Right forelimb (tissue), 1 donor: ENCODE measurements around the gene TTBK1.
A peak's percentile ranks its signal among the peaks of the same experiment; 100 is the strongest.

Experiments used
- DNase-seq: peaks from one replicate; pipeline ENCODE4 v3.0.0-alpha.2; 2018

The TTBK1 gene

DNA sequence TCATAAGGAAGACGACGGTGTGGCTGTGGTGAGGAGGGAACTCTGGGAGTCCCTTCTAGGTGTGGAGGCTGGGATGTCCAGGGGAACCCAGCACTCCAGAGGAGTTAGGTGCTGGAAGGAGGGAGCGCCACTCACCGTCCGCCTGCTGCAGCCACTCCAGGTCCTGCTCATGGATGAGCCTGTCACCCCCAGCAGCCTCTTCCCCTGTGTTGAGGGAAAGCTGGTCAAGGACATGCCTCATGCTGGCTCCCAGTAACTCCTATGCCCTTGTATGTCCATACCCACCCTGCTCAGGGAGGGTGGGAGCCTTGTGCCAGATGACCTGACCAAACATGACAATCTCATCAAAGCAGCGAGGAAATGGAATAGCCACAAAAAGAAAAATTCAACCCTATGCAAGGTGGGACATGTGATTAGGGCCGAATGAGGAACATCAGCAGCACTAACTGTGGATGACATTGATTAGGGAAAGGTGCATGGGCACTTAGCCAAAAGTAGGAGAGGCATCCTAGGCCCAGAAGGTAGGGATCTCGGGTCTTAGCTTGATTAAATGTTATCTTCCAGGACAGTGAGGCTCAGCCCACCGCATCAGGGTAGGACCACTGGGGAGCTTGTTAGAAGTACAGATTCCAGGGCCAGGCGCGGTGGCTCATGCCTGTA is 17.0 kb upstream of the TTBK1 start:
- no peak for DNase-seq

DNA sequence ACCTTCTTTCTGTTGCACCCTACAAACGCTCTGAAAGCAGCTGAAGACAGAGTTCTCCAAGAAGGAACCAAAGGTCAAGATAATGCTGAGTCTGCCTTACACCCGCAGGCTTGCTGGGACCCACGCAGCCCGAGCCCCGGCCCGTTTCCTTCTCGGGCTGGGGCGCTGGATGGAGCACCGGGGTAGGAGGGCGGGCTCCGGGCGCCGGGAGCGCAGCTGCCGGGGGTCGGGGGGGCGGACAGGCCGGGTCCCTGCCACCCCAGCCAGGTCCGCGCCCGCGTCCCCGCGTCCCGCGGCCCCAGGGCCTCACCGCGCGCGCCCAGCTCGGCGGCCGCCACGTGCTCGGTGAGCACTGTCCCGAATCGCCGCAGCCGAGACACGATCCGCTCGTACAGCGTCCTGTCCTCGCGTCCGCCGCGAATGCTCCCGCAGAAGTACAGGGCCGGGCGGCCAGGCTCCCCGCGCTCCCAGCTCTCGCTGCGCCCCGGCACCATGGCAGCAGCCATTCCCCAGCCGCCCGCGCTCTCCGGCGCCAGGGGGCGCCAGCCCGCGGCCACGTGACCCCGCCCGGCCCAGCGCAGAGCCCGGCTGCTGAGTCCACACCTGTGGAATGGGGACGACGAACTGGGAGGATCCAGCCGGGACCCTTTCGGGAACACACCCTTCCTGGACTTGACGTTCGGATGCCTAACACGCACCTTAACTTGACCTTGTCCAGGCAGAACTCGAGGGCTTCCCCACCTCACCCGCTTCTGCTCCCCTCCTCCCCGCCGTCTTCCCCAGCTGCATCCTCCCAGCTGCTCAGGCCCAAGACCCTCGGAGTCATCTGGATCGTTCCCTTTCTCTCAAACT is 14.1 kb upstream of the TTBK1 start, which contains the start of gene DNPH1:
TSS of gene DNPH1 (minus strand) at position 531 of the 852 bp plus-strand sequence. CDS start at position 506, 25 bp downstream.
- peak; percentile 89 for DNase-seq

DNA sequence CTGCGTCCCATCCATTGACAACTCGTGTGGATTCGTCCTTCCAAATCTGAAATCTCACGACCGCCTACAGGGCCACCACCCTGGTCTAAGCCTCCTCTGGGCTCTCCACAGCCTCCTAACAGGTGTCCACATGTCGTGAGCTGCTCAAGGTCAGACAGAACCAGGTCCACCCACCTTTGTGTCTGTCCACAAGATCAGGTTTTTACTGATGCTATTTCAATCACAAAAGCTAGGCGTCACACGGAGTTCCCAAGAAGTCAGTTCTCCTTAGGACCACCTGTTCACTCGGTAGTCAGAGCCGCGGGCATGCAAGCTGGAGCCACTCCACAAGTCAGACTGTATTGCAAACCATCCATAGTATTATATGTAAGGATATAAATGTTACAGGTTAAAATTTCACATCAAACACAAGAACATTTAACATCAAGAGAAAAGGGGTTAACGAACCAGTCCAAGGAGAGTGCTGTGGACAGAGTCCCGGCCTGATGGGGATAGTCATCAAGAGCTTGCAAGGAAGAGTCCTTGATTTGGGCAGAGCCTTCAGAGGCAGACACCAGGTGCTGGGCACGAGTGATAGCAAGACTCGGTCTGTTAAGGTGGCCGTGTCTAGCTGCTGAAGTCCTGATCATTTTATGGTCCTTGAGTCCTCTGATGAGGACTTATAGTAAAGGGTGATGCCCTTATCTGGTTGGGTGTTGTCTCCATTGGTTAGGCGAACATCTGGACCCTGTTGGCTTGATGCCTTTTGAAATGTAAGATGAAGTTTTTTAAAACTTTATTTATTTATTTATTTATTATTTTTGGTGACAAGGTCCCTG is 13.3 kb upstream of the TTBK1 start:
- no peak for DNase-seq

DNA sequence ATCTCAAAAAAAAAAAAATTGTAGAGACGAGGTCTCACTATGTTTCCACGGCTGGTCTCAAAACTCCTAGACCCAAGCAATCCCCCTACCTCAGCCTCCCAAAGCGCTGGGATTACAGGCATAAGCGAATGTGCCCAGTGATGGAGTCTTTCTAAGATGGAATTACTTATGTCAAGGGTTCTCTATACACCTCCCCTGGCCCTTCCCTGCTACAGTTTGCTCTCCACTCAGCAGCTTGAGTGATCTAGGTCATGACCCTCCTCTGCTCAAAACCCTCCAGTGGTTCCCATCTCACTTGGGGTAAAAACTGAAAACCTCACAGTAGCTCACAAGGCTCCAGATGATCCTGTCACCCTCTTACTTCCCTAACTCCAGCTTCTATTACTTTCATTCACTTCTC is 12.2 kb upstream of the TTBK1 start:
- no peak for DNase-seq

DNA sequence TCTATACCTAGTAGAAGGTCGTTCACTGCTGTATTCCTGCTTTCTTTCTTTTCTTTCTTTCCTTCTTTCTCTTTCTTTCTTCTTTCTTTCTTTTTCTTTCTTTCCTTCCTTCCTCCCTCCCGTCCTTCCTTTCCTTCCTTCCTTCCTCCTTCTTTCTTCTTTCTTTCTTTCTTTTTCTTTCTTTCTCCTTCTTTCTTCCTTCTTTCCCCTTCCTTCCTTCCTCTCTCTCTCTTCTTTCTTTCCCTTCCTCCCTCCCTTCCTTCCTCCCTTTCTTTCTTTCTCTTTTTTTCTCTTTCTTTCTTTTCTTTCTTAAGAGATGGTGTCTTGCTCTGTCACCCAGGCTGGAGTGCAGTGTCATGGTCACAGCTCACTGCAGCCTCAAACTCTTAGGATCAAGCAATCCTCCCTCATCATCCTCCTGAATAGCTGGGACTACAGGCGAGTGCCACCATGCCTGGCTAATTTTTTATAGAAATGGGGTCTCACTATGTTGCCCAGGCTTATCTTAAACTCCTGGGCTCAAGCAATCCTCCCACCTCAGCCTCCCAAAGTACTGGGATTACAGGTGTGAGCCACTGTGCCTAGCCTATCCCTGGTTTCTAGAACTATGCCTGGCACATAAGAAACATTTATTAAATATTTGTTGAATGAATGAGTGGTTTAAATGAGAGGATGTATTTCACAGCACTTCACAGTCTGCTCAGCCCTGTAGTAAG is 11.4 kb upstream of the TTBK1 start:
- no peak for DNase-seq

DNA sequence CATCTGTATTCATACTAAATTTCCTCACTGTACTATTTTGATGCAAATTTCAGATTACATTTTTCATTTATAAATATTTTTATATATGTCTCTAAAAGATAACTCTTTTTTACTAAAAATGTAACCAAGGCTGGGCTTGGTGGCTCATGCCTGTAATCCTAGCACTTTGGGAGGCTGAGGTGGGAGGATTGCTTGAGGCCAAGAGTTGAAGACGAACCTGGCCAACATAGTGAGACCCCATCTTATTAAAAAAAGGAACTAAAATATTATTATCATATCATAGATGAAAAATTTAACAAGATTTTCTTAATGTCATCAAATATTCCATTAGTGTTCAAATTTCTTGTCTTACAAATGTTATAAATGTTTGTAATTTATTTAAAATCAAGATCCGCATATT is 7.4 kb upstream of the TTBK1 start:
- no peak for DNase-seq

DNA sequence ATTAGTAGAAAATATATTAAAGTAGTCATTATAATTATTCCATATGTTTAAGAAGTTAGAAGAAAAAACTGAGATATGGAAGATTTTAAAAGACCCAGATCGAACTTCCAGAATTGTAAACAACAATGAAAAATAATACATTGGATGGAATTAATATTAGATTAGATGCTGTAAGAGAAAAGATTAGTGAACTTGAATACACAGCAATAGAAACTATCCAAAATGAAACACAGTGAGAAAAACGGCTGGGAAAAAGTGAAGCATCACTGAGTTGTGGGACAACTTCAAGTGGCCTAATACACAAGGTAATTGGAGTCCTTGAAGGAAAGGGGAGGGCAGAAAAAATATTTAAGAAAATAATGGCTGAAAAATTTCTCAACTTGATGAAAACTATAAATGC is 4.2 kb upstream of the TTBK1 start:
- DNase-seq, result no peak

DNA sequence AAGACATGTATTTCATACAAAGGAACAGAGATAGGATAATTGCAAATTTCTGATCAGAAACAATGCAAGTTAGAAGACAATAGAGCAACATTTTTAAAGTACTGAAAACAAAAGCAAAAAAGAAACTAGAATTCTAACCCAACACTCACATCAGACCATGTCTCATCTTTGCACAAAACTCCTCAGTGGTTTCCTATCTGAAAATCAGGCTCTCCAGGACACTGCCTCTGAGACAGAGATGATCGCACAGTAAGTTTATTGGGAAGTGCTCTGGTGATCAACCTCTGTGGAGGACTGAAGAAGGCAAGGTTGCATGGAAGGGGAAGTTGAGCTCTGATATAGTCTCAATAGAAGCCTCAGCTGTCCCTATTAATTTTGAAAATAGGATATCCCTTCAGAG is 2.3 kb upstream of the TTBK1 start:
- DNase-seq, result no peak

DNA sequence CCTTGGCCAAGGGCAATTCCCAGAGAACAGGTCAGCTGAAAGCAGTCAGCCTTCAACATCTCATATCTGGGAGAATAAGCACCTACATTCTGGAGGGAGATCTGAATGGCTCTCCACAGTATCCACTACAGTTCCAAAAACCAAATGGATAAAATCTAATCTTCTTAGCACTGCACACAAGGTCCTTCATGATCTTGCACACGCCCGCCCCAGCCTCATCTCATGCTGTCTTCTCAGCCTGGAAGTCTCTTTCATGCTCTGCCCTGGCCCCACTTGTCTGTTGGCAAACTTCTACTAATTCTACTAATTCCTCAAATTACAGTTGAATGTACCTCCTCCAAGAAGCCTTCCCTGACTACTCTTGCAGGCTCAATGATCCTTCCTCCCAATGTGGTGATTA is 1.8 kb upstream of the TTBK1 start:
- no peak for DNase-seq

DNA sequence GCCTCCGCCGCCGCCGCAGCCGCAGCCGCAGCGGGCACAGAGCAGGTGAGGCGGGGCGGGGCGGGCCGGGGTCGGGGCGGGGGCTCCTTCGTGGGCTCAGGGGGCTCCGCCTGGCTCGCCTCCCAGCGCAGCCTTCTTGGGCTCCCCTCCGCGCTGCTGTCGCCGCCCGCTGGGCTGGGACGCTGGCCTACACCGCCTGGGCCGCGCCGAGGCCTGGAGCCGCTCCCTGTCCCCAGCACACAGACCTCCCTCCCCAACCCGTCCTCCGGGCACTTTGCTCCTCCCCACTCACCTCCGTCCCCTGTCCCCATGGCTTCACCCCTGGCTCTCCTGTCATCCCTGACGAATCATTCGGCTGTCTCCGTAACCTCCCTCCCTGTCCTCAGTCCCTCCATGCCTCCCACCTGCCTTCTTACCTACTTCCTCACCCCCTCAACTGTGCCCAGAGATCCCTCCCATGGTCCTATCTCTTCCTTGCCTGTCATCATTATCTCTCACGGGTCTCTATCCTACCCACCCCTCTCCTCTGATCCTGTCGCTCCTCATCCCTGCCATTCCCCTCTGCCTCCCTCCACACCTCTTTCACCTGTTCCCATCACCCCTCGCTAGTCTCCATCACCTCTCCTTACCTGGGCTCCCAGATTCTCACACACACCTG is 512 bp downstream of the TTBK1 start:
- no peak for DNase-seq

DNA sequence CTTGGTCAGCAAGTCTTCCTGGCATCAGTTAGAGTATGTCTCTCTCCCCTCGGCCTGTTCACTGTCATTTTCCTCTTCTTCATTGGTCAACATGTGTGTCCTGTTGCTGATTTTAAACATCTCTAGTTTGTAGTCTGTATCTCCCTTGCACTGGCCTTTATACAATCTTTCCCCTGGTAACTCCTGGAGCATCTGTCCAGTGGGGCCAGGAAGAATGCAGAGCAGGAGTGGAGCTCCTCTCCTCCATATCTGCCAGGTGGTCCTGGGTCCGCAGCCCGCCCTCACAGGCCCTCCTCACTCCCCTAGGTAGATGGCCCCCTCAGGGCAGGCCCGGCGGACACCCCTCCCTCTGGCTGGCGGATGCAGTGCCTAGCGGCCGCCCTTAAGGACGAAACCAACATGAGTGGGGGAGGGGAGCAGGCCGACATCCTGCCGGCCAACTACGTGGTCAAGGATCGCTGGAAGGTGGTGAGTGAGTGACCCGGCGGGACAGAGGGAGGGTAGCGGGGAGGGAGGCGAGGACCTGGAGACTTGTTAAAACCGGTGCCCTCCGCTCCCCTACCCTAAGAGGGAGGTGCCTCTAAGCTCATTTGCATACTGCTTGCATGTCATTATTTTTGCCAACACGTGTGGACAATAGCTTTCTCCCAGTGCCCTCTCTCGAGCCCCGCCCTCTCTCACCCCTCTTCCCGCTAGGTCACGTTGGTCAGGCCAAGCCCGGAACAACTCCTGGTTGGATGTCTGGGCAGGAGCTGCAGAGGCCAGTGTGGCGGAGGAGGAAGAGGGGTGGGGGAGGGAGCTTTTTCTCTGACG is 3.2 kb downstream of the TTBK1 start:
- DNase-seq, result no peak

DNA sequence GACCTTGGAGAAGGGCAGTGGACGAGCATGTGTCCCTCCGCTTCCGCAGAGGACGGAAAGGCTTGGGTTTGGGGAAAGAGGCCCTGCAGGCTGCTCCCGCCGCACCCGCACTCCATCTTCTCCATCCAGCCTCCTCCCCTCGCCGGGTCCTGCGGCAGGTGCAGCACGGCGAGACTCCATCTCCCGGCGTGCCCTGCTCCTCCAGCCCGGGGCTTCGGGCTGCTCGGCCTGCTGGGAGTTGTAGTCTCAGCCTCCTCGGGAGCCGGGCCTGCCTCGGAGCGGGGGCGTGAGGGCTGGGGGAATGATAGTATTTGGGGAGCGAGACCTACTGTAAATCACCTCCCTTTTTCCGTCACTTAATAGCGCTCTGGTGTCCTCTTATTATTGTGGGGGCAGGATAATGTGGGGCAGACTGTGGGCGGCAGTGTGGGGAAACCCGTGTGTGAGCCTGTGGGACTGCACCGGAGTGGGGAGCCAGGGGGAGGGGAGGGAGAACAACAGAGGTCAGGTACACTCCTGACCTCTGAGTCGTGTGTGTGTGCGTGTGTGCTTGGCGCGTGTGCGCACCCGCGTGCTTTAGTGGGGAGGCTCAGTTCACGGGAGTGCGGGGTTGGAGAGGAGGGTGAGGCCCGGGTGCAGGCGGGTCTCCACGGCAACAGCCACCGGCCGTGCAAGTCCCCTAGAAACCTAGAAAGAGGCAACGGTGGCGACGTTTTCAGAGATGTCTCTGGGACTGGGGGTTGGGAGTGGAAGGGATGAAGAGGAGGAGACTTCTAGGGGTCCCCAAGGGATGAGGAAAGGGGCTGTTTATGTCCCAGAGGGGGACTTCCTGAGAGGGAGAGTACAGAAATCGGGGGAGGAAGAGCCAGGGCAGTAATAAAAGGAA is 4.1 kb downstream of the TTBK1 start:
- peak; percentile 77 for DNase-seq

DNA sequence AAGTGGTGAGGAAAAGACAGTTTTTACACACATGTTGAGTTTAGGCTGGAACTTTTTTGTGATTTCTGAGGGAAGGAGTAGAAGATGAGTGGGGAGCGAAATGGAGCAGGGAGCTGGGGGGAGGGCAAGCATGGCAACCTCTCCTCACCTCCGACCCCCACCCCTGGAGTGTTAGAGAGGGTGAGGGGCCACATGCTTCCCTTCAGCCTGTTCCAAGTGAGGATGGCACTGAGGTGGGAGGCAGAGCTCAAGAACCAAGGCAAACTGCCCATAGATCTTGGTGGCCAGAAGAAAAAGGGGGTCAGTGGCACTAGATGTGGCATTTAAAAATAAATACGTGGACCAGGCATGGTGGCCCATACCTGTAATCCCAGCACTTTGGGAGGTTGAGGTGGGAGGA is 4.8 kb downstream of the TTBK1 start:
- DNase-seq, result no peak

DNA sequence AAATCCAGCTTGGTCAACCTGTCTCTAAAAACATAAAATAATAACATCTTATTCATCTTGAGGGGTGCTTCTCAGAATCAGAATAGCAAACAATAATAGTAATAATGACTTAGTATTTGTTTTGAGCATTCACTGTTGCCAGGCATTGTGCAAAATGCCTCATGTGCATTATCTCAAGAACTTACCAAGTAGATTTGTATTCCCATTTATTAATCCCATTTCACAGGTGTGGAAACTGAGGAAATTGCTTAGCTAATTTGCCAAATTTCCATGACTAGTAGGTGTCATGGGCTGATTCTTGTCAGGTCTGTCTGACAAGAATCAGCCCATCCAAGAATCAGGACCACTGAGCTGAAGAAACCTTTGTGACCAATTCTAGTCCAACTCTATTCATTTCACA is 5.5 kb downstream of the TTBK1 start:
- no peak for DNase-seq

DNA sequence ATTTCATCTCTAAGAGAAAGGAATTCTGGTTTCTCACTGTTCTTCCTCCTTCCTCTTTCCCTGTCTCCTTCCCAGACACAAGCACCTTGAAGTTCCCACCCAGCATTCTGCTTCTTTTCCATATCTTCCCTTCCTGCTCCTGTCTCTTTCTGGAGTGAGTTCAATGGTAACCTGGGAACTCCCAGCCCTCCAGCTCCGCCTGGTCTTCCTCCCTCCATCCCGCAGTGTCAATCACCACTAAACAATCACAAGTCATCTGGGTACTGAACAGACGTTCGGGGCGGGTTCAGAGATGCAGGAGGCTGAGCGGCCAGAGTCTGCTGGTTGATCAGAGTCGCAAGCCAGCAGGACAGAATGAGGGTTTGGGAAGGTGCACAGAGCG is 7.7 kb downstream of the TTBK1 start:
- no peak for DNase-seq

DNA sequence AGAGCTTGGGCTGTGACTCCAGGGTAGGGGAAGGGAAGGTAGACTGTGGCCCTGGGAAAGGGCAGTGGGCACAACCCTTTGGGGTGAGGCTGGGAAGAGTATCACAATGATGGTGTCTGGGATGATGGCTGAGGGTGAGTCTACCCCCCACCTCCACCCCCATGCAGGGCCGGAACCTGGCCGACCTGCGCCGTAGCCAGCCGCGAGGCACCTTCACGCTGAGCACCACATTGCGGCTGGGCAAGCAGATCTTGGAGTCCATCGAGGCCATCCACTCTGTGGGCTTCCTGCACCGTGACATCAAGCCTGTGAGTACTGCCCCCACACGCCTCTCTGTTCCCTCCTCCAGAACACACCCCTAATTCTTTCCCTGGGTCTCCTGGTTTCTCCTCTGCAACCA is 10.1 kb downstream of the TTBK1 start:
- no peak for DNase-seq

DNA sequence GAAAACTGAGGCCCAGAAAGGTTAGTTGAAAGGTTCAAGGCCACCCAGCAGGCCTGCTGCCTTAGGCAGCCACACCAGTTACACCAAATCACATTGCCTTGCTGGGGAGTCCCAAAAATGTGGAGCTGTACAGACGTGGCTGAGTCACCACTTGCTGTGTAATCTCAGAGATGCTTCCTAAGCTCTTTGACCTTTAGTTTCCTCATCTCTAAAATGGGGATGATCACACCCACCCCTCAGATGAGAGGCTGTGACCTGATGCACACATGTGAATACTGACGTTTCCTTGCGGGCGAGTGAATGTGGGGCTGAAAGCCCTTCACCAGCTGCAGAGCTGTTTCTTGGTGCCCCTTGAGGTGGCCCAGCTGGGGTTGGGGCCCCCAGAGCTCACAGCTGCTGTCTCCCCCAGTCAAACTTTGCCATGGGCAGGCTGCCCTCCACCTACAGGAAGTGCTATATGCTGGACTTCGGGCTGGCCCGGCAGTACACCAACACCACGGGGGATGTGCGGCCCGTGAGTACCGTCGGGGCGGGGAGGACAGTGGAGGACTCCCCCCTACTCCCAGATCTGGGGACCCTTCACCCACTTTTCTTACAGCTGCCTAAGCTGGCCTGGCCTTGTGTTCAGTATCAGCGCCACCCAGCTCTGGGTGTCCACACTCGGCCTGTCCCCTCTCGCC is 11.0 kb downstream of the TTBK1 start:
- no peak for DNase-seq

DNA sequence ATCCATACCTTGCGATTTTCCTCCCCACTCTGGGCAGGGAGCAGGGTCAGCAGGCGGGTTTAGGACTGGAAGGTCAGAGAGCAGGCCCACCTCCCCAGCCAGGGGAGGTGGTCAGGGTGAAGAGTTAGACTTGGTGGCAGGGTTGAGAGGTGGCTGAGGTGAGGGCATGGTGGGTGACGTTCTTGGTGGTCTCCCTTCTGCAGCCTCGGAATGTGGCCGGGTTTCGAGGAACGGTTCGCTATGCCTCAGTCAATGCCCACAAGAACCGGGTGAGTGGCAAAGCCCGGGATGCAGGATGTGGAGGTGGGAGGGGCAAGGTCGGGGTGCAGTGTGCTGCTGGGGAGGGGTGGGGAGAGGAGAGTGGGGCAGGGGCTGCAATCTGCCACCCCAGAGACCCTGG is 11.6 kb downstream of the TTBK1 start:
- no peak for DNase-seq

DNA sequence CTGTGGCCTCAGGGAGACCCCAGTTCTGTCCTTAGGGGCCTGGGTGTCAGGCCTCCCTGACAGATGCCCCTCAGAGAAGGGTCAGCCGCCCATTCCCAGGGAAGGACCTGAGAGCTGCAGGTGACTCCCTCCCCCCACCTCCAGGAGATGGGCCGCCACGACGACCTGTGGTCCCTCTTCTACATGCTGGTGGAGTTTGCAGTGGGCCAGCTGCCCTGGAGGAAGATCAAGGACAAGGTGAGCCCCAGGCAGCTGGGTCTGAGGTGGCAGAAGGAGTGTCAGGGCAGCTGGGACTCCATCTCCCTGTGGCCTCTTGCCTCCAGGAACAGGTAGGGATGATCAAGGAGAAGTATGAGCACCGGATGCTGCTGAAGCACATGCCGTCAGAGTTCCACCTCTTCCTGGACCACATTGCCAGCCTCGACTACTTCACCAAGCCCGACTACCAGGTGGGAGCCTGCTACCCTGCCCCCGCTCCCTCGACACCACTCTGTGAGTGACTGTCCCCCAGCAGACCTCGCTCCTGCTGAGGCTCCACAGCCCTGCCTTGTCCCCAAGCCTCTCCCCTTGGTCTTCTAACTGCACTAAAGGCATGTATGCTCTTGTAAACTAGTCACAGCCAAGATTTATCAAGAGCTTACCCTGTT is 12.2 kb downstream of the TTBK1 start:
- DNase-seq, result no peak
